ENCODE data around the gene ABCF2. TPM values are rescaled to one million over a fixed set of nuclear protein-coding genes. Genes with fewer than 3 reads are reported as not detected.
A peak's percentile ranks its signal among the peaks of the same experiment; 100 is the strongest.

ABCF2 gene
- total and polyA plus RNA-seq, 2 of the 13 experiments (the other 11 are each of a cell fraction or from before 2014, with no cell fraction given), result 16.3 to 42.5 TPM

- DNase-seq (ENCODE audit: low spot score) (peak; percentile 45), FAIRE-seq (no peak), ATAC-seq (peak; percentile 71)
- H4K20me1 ChIP-seq (ENCODE audit: insufficient read depth, low read length), result peaks cover 12% of the 10 kb centered on the region; the same call in 1 of the 2 replicates
- TSS peak; percentile 75 for BruUV-seq (replicated peaks)
- in situ Hi-C loops (cut with HindIII; ENCODE audit: extremely low pct_ligation_motif_present, low pct_unique_long_range_greater_than_20kb) (no loop called here), intact Hi-C loops (cut with micrococcal nuclease; ENCODE audit: unreplicated experiment) (loop anchor here (2.0 kb wide), 1 partner anchor 16 kb away; the partner anchor contains the start of gene SMARCD3)
- 1% methylated on average over 24 of the region's 36 CpGs for WGBS (ENCODE audit: low lambda C conversion rate)
- H3K9ac ChIP-seq (ENCODE audit: insufficient read depth, low read depth, low read length), result peak overlapping the region; percentile 81
- no peaks in the 10 kb centered on the region for H3K9me3 ChIP-seq (ENCODE audit: low read length)
- H3K4me2 ChIP-seq (ENCODE audit: low read depth, low read length), result peak overlapping the region; percentile 96
- POLR2A ChIA-PET, result interaction anchor here (0.7 to 1.3 kb wide), 7 partner anchors 9 to 170 kb away, joined by 3 to 8 read pairs (median 3); partner anchors contain the start of genes FASTK and NUB1
- H3K79me2 ChIP-seq (ENCODE audit: insufficient read depth, low read length), result peaks cover 22% of the 10 kb centered on the region
- peak overlapping the region; percentile 90 to 98 (median 91) for H3K4me3 ChIP-seq (replicated peaks in 1 of 3; ENCODE audit: insufficient read depth in 1 of 3, low read depth in 2 of 3, low read length in 3 of 3)
- peaks cover 6 to 32% of the 10 kb centered on the region in 2 experiments; a peak in 4 of 5 replicates for H3K36me3 ChIP-seq (replicated peaks in 1 of 2; ENCODE audit: control insufficient read depth in 1 of 2, insufficient read depth in 2 of 2, low read length in 2 of 2)
- no peak overlapping the region for H2AFZ ChIP-seq (ENCODE audit: low read length)
- CTCF ChIA-PET (ENCODE audit: low intra/inter-chr PET ratio, low total read pairs), result no interaction called here
- H3K27me3 ChIP-seq (ENCODE audit: control insufficient read depth in 1 of 2, insufficient read depth in 2 of 2, low read length in 2 of 2), result no peaks in the 10 kb centered on the region; a peak in 1 of 5 replicates
- H3K27ac ChIP-seq (ENCODE audit: extremely low read length, insufficient read depth, low read length), result peak overlapping the region; percentile 62
- peaks cover 31% of the 10 kb centered on the region for H3K4me1 ChIP-seq (ENCODE audit: insufficient read depth, low read length)
- TF ChIP-seq MAZ (IDR thresholded peaks at IDR 0.05; ENCODE audit: borderline replicate concordance, low read depth, low read length) (no peak), MAZ (CRISPR knock-in tag; IDR thresholded peaks at IDR 0.05; ENCODE audit: low read depth) (no peak), BCL3 (CRISPR knock-in tag; IDR thresholded peaks at IDR 0.05) (no peak), ZNF260 (CRISPR knock-in tag; IDR thresholded peaks at IDR 0.05; ENCODE audit: borderline replicate concordance, low read depth) (no peak), NFATC3 (CRISPR knock-in tag; IDR thresholded peaks at IDR 0.05) (no peak), ZNF441 (CRISPR knock-in tag; IDR thresholded peaks at IDR 0.05; ENCODE audit: borderline replicate concordance) (no peak; the same call in 1 of the 2 replicates), ZNF317 (CRISPR knock-in tag; IDR thresholded peaks at IDR 0.05) (no peak), POGK (CRISPR knock-in tag; conservative IDR thresholded peaks at IDR 0.05) (no peak), POLR2A (IDR thresholded peaks at IDR 0.05; ENCODE audit: insufficient read depth in 1 of 2, low read depth in 2 of 2, low read length in 2 of 2) (peak in 1 of 2 experiments; percentile 49; a peak in 2 of 4 replicates), ZNF264 (CRISPR knock-in tag; IDR thresholded peaks at IDR 0.05) (no peak), MAFG (CRISPR knock-in tag; IDR thresholded peaks at IDR 0.05) (no peak), HOXA7 (CRISPR knock-in tag; IDR thresholded peaks at IDR 0.05) (no peak), MED1 (CRISPR knock-in tag; IDR thresholded peaks at IDR 0.05) (0 out of 2 replicates have a peak, but pooled peaks have one; percentile 27), KDM5A (IDR thresholded peaks at IDR 0.05; ENCODE audit: borderline replicate concordance, low read length) (peak; percentile 3; the same call in 1 of the 2 replicates), FOXA1 (IDR thresholded peaks at IDR 0.05) (no peak), FOXA1 (CRISPR knock-in tag; IDR thresholded peaks at IDR 0.05) (no peak), ZNF572 (CRISPR knock-in tag; IDR thresholded peaks at IDR 0.05) (no peak), CCAR2 (optimal IDR thresholded peaks at IDR 0.05; ENCODE audit: low read depth, low read length) (no peak), MEIS2 (CRISPR knock-in tag; IDR thresholded peaks at IDR 0.05) (no peak), DMAP1 (CRISPR knock-in tag; IDR thresholded peaks at IDR 0.05) (peak; percentile 7; the same call in 1 of the 2 replicates)
These were observed 6.1 kb upstream of the ABCF2 start for GRCh38 chr7:151232917-151233701.
